Measurements from ENCODE around the gene SMARCE1.

SMARCE1 gene

GRCh38 chr17:40614431-40615067, 33.1 kb downstream of the SMARCE1 start:
- H3K4me3 ChIP-seq (ENCODE audit: low read length) = no peak overlapping the region

GRCh38 chr17:40613467-40614154, 34.0 kb downstream of the SMARCE1 start:
- no peak overlapping the region for H3K4me3 ChIP-seq (ENCODE audit: low read length)
- DNase-seq (ENCODE audit: low read depth, low spot score) = no peak

More at GRCh38 chr17:40614431-40615067, 33.1 kb downstream of the SMARCE1 start:
- DNase-seq (ENCODE audit: low read depth, low spot score) = no peak

- no peak overlapping the region for H3K4me3 ChIP-seq (ENCODE audit: low read length)
- no peak for DNase-seq (ENCODE audit: low read depth, low spot score)
Observed at GRCh38 chr17:40612599-40613244, 34.9 kb downstream of the SMARCE1 start.

- DNase-seq (ENCODE audit: low read depth, low spot score) = no peak
- no peak overlapping the region for H3K4me3 ChIP-seq (ENCODE audit: low read length)
Observed at GRCh38 chr17:40611840-40612474, 35.7 kb downstream of the SMARCE1 start.

GRCh38 chr17:40610359-40610758, 37.3 kb downstream of the SMARCE1 start:
- no peak overlapping the region for H3K4me3 ChIP-seq (ENCODE audit: low read length)
- no peak for DNase-seq (ENCODE audit: low read depth, low spot score)

- H3K4me3 ChIP-seq (ENCODE audit: low read length) = no peak overlapping the region
- no peak for DNase-seq (ENCODE audit: low read depth, low spot score)
Observed at GRCh38 chr17:40608061-40608581, 39.5 kb downstream of the SMARCE1 start.

GRCh38 chr17:40607641-40608040, 40.0 kb downstream of the SMARCE1 start:
- DNase-seq (ENCODE audit: low read depth, low spot score) = no peak
- H3K4me3 ChIP-seq (ENCODE audit: low read length) = no peak overlapping the region

- H3K4me3 ChIP-seq (ENCODE audit: low read length) = no peak overlapping the region
- no peak for DNase-seq (ENCODE audit: low read depth, low spot score)
Observed at GRCh38 chr17:40606548-40607353, 40.9 kb downstream of the SMARCE1 start.

GRCh38 chr17:40605306-40605705, 42.3 kb downstream of the SMARCE1 start:
- no peak overlapping the region for H3K4me3 ChIP-seq (ENCODE audit: low read length)
- DNase-seq (ENCODE audit: low read depth, low spot score) = no peak

- no peak overlapping the region for H3K4me3 ChIP-seq (ENCODE audit: low read length)
- DNase-seq (ENCODE audit: low read depth, low spot score) = no peak
Observed at GRCh38 chr17:40604327-40605080, 43.1 kb downstream of the SMARCE1 start.

- no peak for DNase-seq (ENCODE audit: low read depth, low spot score)
- H3K4me3 ChIP-seq (ENCODE audit: low read length) = no peak overlapping the region
Observed at GRCh38 chr17:40602445-40603443, 44.9 kb downstream of the SMARCE1 start.

- DNase-seq (ENCODE audit: low read depth, low spot score) = no peak
Observed at GRCh38 chr17:40600486-40601046, 47.1 kb downstream of the SMARCE1 start.

GRCh38 chr17:40599468-40599763, 48.2 kb downstream of the SMARCE1 start:
- H3K4me3 ChIP-seq (ENCODE audit: low read length) = no peak overlapping the region
- DNase-seq (ENCODE audit: low read depth, low spot score) = no peak

More at GRCh38 chr17:40600486-40601046, 47.1 kb downstream of the SMARCE1 start:
- H3K4me3 ChIP-seq (ENCODE audit: low read length) = no peak overlapping the region

GRCh38 chr17:40598619-40599467, 48.8 kb downstream of the SMARCE1 start:
- DNase-seq (ENCODE audit: low read depth, low spot score) = no peak
- no peak overlapping the region for H3K4me3 ChIP-seq (ENCODE audit: low read length)

- H3K4me3 ChIP-seq (ENCODE audit: low read length) = no peak overlapping the region
- DNase-seq (ENCODE audit: low read depth, low spot score) = no peak
Observed at GRCh38 chr17:40598301-40598618, 49.4 kb downstream of the SMARCE1 start.

- no peak for DNase-seq (ENCODE audit: low read depth, low spot score)
Observed at GRCh38 chr17:40597556-40598300, 49.9 kb downstream of the SMARCE1 start.

More at GRCh38 chr17:40597556-40598300, 49.9 kb downstream of the SMARCE1 start:
- H3K4me3 ChIP-seq (ENCODE audit: low read length) = no peak overlapping the region

All from Jurkat, Clone E6-1 (cell line).